Mucosa of descending colon (tissue), 3 donors: Measurements from ENCODE around the gene ATP2A3. TPM values are rescaled to one million over a fixed set of nuclear protein-coding genes. Genes with fewer than 3 reads are reported as not detected.

Source experiments
- ATAC-seq: fragments of 200-7000 bp; cut with Tn5 transposase; one replicate; pipeline ENCODE4 v1.9.1; 2020; ENCODE audit warnings: mild to moderate bottlenecking, moderate library complexity
- DNase-seq, 3 donors: peaks; one replicate each; pipeline ENCODE4 v3.0.0-alpha.2; 2020
- H3K36me3 ChIP-seq: fragments of 200-600 bp; one replicate; pipeline ENCODE4 v1.8.0; 2021; ENCODE audit warnings: low read depth, mild to moderate bottlenecking
- H3K4me1 ChIP-seq: fragments of 200-600 bp; one replicate; pipeline ENCODE4 v1.8.0; 2021; ENCODE audit warnings: low read depth, mild to moderate bottlenecking
- H3K4me3 ChIP-seq: fragments of 200-600 bp; one replicate; pipeline ENCODE4 v1.8.0; 2021; ENCODE audit warnings: mild to moderate bottlenecking
- H3K9me3 ChIP-seq: fragments of 200-600 bp; one replicate; pipeline ENCODE4 v1.8.0; 2021; ENCODE audit warnings: mild to moderate bottlenecking
- CTCF ChIP-seq: fragments of 200-600 bp; IDR thresholded peaks from one replicate; pipeline ENCODE4 v1.8.0; 2022; ENCODE audit warnings: antibody characterized with exemption, mild to moderate bottlenecking
- intact Hi-C, 2 donors: fragments of 100-400 bp; cut with DNase I in 1 of 2; cut with micrococcal nuclease in 1 of 2; formaldehyde crosslinking; loops; one replicate each; pipeline versions ENCODE4 v1.11.0 to v1.11.1; 2022; cut with DNase I, micrococcal nuclease
- total RNA-seq, 3 donors: library from RNA; stranded (reverse); fragmentation: NEBNext Ultra II Directional in 2 of 3; extraction: Animal tissue kit (Norgen Biotek cat#: 25700) in 2 of 3; gene quantifications; one replicate each; pipeline versions ENCODE4 v1.2.1 to v1.2.4, GENCODE V29; 2021 to 2023
- donor health status: DM: no; HTN: no; CAD: no; lungs with moderate emphysema.
- donor health status: DM: no; HTN: no; CAD: no.
- donor health status: DM: no; HTN: yes; CAD: no.

ATP2A3 gene
- total RNA-seq, 3 donors from 2014 or later: 72.8 to 253 (median 247) TPM

- DNase-seq: no peak
- H3K4me3 ChIP-seq: no peak overlapping the region
- TF ChIP-seq CTCF: no peak
- intact Hi-C loops: no loop called here
- ATAC-seq: no peak
- H3K36me3 ChIP-seq: no peaks in the 10 kb centered on the region
- peaks cover 17% of the 10 kb centered on the region for H3K4me1 ChIP-seq
- H3K9me3 ChIP-seq: no peaks in the 10 kb centered on the region
Measured at GRCh38 chr17:3884188-3884587, 80.0 kb downstream of the ATP2A3 start.

- no peak for ATAC-seq
- intact Hi-C loops: no loop called here
- no peak for DNase-seq
- Histone ChIP-seq H3K4me1 (peaks cover 3% of the 10 kb centered on the region), H3K4me3 (no peak overlapping the region), H3K36me3 (no peaks in the 10 kb centered on the region), H3K9me3 (no peaks in the 10 kb centered on the region)
- TF ChIP-seq CTCF: no peak
Measured at GRCh38 chr17:3882276-3882675, 82.0 kb downstream of the ATP2A3 start.

GRCh38 chr17:3880983-3881382 is 83.3 kb downstream of the ATP2A3 start:
- no peaks in the 10 kb centered on the region for H3K9me3 ChIP-seq
- no peak for ATAC-seq
- intact Hi-C loops: no loop called here
- no peaks in the 10 kb centered on the region for H3K36me3 ChIP-seq
- DNase-seq: no peak
- no peak overlapping the region for H3K4me3 ChIP-seq
- TF ChIP-seq CTCF: no peak
- H3K4me1 ChIP-seq: peaks cover 3% of the 10 kb centered on the region

GRCh38 chr17:3879591-3880417 is 84.4 kb downstream of the ATP2A3 start:
- H3K36me3 ChIP-seq: no peaks in the 10 kb centered on the region
- DNase-seq (peak in 1 of 3 donors; percentile 58), ATAC-seq (peak; percentile 10)

GRCh38 chr17:3879186-3879585 is 85.1 kb downstream of the ATP2A3 start:
- intact Hi-C loops: no loop called here
- Histone ChIP-seq H3K4me1 (peaks cover 3% of the 10 kb centered on the region), H3K4me3 (no peak overlapping the region), H3K9me3 (no peaks in the 10 kb centered on the region), H3K36me3 (no peaks in the 10 kb centered on the region)
- no peak for TF ChIP-seq CTCF
- DNase-seq (peak in 2 of 3 donors; percentile 36 to 43), ATAC-seq (peak; percentile 70)

More at GRCh38 chr17:3879591-3880417, 84.4 kb downstream of the ATP2A3 start:
- TF ChIP-seq CTCF: no peak
- Histone ChIP-seq H3K4me1 (peaks cover 3% of the 10 kb centered on the region), H3K4me3 (no peak overlapping the region), H3K9me3 (no peaks in the 10 kb centered on the region)
- intact Hi-C loops: no loop called here
